ENCODE measurements around the gene NHS.

GRCh38 chrX:17643528-17643927 lies 268.5 kb downstream of the NHS start:
- TF ChIP-seq, protein P1, sequence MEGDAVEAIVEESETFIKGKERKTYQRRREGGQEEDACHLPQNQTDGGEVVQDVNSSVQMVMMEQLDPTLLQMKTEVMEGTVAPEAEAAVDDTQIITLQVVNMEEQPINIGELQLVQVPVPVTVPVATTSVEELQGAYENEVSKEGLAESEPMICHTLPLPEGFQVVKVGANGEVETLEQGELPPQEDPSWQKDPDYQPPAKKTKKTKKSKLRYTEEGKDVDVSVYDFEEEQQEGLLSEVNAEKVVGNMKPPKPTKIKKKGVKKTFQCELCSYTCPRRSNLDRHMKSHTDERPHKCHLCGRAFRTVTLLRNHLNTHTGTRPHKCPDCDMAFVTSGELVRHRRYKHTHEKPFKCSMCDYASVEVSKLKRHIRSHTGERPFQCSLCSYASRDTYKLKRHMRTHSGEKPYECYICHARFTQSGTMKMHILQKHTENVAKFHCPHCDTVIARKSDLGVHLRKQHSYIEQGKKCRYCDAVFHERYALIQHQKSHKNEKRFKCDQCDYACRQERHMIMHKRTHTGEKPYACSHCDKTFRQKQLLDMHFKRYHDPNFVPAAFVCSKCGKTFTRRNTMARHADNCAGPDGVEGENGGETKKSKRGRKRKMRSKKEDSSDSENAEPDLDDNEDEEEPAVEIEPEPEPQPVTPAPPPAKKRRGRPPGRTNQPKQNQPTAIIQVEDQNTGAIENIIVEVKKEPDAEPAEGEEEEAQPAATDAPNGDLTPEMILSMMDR (IDR thresholded peaks at IDR 0.05), result no peak
- no peak for TF ChIP-seq POLR2A (IDR thresholded peaks at IDR 0.05)
